ENCODE results near the gene CTXN2.

Gene CTXN2

DNA sequence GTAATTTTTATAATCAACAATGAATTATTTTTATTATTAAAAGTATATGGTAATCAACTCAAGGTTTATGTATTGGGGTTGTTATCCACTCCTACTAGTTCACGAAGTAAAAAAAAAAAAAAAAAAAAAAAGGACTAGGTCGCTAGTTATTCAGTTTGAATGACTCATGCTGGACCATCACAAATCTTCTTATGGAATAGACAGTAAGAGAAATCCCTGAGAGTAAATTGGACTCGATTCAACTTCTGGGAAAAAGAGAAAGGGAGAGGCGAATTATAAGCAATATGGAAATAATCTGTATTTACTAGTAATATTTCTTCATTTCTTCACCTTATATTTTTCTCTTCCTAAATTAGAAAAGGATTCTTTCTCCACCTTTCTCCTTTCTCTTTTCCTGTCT is 15.4 kb upstream of the CTXN2 start:
- no peaks in the 10 kb centered on the region for H3K79me2 ChIP-seq (ENCODE audit: insufficient read depth, low read length)
- H3K9ac ChIP-seq (ENCODE audit: low read length), result no peak overlapping the region

DNA sequence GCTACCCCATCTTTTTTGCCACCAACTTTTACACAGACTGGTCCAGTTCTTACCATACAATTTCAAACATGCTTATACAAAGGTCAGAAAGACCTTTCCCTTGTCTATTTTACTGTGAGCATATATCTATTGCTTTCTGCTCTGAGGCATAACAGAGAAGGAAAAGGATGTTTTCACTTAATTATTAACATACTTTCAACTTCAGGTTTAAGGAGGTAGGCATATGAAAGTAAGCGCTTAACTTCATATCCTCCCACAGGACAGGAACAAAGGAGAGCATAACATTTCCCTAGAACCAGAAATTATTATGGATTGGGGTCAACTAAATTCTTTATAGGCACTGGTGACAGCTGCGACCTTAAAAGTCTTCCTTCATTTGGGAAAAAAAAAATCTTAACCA is 14.5 kb upstream of the CTXN2 start:
- no peaks in the 10 kb centered on the region for H3F3A ChIP-seq (ENCODE audit: insufficient read depth)
- no peaks in the 10 kb centered on the region for H4K20me1 ChIP-seq (ENCODE audit: low read depth, low read length)
- TF ChIP-seq EZH2phosphoT487 (conservative IDR thresholded peaks at IDR 0.05; ENCODE audit: low read length), result no peak
- TF ChIP-seq, protein P1, sequence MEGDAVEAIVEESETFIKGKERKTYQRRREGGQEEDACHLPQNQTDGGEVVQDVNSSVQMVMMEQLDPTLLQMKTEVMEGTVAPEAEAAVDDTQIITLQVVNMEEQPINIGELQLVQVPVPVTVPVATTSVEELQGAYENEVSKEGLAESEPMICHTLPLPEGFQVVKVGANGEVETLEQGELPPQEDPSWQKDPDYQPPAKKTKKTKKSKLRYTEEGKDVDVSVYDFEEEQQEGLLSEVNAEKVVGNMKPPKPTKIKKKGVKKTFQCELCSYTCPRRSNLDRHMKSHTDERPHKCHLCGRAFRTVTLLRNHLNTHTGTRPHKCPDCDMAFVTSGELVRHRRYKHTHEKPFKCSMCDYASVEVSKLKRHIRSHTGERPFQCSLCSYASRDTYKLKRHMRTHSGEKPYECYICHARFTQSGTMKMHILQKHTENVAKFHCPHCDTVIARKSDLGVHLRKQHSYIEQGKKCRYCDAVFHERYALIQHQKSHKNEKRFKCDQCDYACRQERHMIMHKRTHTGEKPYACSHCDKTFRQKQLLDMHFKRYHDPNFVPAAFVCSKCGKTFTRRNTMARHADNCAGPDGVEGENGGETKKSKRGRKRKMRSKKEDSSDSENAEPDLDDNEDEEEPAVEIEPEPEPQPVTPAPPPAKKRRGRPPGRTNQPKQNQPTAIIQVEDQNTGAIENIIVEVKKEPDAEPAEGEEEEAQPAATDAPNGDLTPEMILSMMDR (IDR thresholded peaks at IDR 0.05; ENCODE audit: insufficient read depth, low read length, poor library complexity, severe bottlenecking), result no peak
- H3K9me3 ChIP-seq (ENCODE audit: insufficient read depth, low read length), result no peaks in the 10 kb centered on the region
- no peaks in the 10 kb centered on the region for H3K9me2 ChIP-seq (replicated peaks; ENCODE audit: insufficient read depth, low read length)
- H3K9ac ChIP-seq (ENCODE audit: low read length), result no peak overlapping the region
- no peaks in the 10 kb centered on the region for H3K79me2 ChIP-seq (ENCODE audit: insufficient read depth, low read length)
- H3K4me2 ChIP-seq (ENCODE audit: low read depth, low read length, poor library complexity, severe bottlenecking), result no peak overlapping the region
- no peak overlapping the region for H3K4me3 ChIP-seq (ENCODE audit: insufficient read depth, low read length, poor library complexity, severe bottlenecking)
- no peaks in the 10 kb centered on the region for H3K27me3 ChIP-seq (ENCODE audit: low read length)
- H2AFZ ChIP-seq (ENCODE audit: low read depth, low read length, severe bottlenecking), result no peak overlapping the region
- no peak overlapping the region for H3K27ac ChIP-seq (ENCODE audit: low read depth, low read length)
- no peaks in the 10 kb centered on the region for H3K36me3 ChIP-seq (ENCODE audit: low read length)

More for the DNA sequence above, 15.4 kb upstream of the CTXN2 start:
- Histone ChIP-seq H4K20me1 (ENCODE audit: low read depth, low read length) (no peaks in the 10 kb centered on the region), H3K27me3 (ENCODE audit: low read length) (no peaks in the 10 kb centered on the region), H3K9me3 (ENCODE audit: insufficient read depth, low read length) (no peaks in the 10 kb centered on the region), H3K36me3 (ENCODE audit: low read length) (no peaks in the 10 kb centered on the region), H3K4me2 (ENCODE audit: low read depth, low read length, poor library complexity, severe bottlenecking) (no peak overlapping the region), H2AFZ (ENCODE audit: low read depth, low read length, severe bottlenecking) (no peak overlapping the region), H3K27ac (ENCODE audit: low read depth, low read length) (no peak overlapping the region), H3F3A (ENCODE audit: insufficient read depth) (no peaks in the 10 kb centered on the region), H3K4me3 (ENCODE audit: insufficient read depth, low read length, poor library complexity, severe bottlenecking) (no peak overlapping the region), H3K9me2 (replicated peaks; ENCODE audit: insufficient read depth, low read length) (no peaks in the 10 kb centered on the region)
- TF ChIP-seq, protein P1 (IDR thresholded peaks at IDR 0.05; ENCODE audit: insufficient read depth, low read length, poor library complexity, severe bottlenecking), result no peak
- no peak for TF ChIP-seq EZH2phosphoT487 (conservative IDR thresholded peaks at IDR 0.05; ENCODE audit: low read length)

DNA sequence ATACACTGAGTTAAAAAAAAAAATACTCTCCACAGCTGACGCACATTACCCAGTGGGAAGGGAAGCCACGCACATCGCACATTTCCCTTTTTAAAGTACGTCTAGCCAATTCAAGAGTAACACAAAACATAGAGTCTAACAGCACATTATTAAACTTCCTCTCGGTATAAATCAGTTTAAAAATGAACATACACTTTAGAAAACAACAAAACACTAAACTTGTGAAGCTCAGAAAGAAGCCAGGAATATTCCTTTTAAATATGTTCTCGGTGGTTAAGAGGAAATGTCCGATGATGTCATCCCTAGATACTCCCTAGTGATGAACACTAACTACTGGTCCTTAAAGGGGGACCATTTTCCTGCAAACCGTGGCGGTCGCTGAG is 14.1 kb upstream of the CTXN2 start:
- Histone ChIP-seq H4K20me1 (ENCODE audit: low read depth, low read length) (no peaks in the 10 kb centered on the region), H3F3A (ENCODE audit: insufficient read depth) (no peaks in the 10 kb centered on the region), H3K4me3 (ENCODE audit: insufficient read depth, low read length, poor library complexity, severe bottlenecking) (no peak overlapping the region), H2AFZ (ENCODE audit: low read depth, low read length, severe bottlenecking) (no peak overlapping the region), H3K79me2 (ENCODE audit: insufficient read depth, low read length) (no peaks in the 10 kb centered on the region), H3K9me2 (replicated peaks; ENCODE audit: insufficient read depth, low read length) (no peaks in the 10 kb centered on the region), H3K9ac (ENCODE audit: low read length) (no peak overlapping the region), H3K27me3 (ENCODE audit: low read length) (no peaks in the 10 kb centered on the region), H3K36me3 (ENCODE audit: low read length) (no peaks in the 10 kb centered on the region), H3K9me3 (ENCODE audit: insufficient read depth, low read length) (no peaks in the 10 kb centered on the region), H3K27ac (ENCODE audit: low read depth, low read length) (no peak overlapping the region), H3K4me2 (ENCODE audit: low read depth, low read length, poor library complexity, severe bottlenecking) (no peak overlapping the region)
- TF ChIP-seq, protein P1 (IDR thresholded peaks at IDR 0.05; ENCODE audit: insufficient read depth, low read length, poor library complexity, severe bottlenecking), result no peak
- no peak for TF ChIP-seq EZH2phosphoT487 (conservative IDR thresholded peaks at IDR 0.05; ENCODE audit: low read length)
